ENCODE data around the gene PTDSS2.
A peak's percentile ranks its signal among the peaks of the same experiment; 100 is the strongest.

PTDSS2 gene

DNA sequence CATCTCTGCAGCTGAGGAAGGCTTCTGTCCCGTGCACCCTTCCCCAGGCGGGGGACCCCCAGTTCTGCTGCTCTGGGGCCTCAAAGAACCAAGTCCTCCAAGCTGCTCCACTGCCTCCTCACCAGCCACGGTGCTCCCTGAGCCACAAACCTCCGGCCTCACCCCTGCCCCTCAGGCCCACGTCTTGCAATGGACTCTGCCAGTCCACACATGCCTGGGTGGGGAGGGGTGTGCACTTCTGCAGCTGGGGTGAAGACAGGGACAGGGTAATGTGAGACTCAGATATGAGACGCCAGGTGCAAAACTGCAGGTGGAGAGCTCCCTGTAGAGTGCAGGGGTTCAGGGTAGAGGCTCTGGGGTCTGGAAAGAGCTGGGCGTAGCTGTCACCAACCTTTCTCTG is 3.2 kb upstream of the PTDSS2 start:
- no peak for TF ChIP-seq CTCF (IDR thresholded peaks at IDR 0.05; ENCODE audit: low read depth, low read length)
- no peak for DNase-seq (ENCODE audit: low read depth in 2 of 2)
- no peak overlapping the region for H3K4me3 ChIP-seq (replicated peaks in 1 of 2; ENCODE audit: low read depth in 2 of 2, low read length in 2 of 2)

DNA sequence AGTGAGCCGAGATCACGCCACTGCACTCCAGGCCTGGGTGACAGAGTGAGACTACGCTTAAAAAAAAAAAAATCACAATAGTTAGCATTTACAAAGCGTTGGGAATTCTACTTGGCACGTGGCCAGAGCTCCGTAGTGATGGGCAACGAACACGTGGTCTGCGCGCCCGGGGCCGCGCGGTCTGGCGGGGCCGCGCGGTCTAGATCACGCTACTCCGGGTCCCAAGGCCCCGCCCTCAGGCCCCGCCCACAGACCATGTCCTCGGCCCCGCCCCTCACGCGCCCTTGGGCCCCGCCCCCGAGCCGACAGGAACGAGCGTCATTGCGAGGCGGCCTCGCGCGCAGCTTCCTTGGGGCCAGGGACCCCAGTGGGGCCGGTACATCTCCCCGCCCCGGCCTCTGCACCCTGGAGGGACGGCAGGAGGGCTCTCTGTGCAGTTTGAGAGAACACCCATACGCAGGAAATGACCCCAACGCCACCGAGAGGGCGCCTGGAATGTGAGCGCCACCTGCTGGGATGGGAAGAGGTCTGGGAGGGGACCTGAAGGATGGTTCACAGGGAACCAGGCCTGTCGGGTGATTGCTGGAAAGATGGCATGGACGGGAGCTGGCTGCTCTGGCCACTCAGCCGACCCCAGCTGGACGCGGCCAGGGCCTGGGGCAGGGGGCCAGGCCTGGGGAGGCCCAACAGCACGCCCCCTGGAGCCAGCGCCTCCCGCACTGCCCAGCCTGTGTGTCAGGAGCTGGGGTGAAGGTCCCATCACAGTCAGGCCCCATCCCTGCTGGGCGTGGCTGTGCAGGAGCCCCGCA is 2.0 kb upstream of the PTDSS2 start:
- H3K4me3 ChIP-seq (replicated peaks in 1 of 2; ENCODE audit: low read depth in 2 of 2, low read length in 2 of 2) = peak overlapping the region; percentile 63 to 69
- DNase-seq (ENCODE audit: low read depth in 2 of 2) = peak; percentile 94 to 96
- peak; percentile 90 for TF ChIP-seq CTCF (IDR thresholded peaks at IDR 0.05; ENCODE audit: low read depth, low read length)

- TF ChIP-seq CTCF (IDR thresholded peaks at IDR 0.05; ENCODE audit: low read depth, low read length) = peak; percentile 7
- peak; percentile 61 to 63 for DNase-seq (ENCODE audit: low read depth in 2 of 2)
- H3K4me3 ChIP-seq (replicated peaks in 1 of 2; ENCODE audit: low read depth in 2 of 2, low read length in 2 of 2) = peak overlapping the region; percentile 81 to 84
These were observed 851 bp downstream of the PTDSS2 start for GRCh38 chr11:450809-451451.

DNA sequence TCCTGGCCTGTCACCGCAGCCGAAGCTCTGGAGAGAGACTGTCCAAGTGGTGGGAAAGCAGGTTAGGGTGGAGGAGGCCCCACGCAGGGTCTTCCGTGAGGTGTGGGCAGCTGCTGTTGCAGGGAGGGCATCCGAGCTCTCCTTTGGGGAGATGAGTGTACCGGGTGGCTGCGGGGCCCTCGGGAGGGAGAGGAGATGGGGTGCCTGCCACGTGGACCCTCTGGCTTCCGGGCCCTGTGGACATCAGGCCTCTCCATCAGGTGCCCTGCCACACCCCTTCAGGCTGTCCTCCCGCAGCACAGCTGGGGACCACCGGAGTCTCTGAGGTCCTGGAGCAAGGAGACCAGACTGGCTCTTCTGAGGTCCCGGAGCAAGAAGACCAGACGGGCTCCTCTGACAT is 1.7 kb downstream of the PTDSS2 start:
- no peak for TF ChIP-seq CTCF (IDR thresholded peaks at IDR 0.05; ENCODE audit: low read depth, low read length)
- no peak for DNase-seq (ENCODE audit: low read depth in 2 of 2)
- peak overlapping the region; percentile 81 to 84 for H3K4me3 ChIP-seq (replicated peaks in 1 of 2; ENCODE audit: low read depth in 2 of 2, low read length in 2 of 2)

- TF ChIP-seq CTCF (IDR thresholded peaks at IDR 0.05; ENCODE audit: low read depth, low read length) = no peak
- DNase-seq (ENCODE audit: low read depth in 2 of 2) = no peak
- no peak overlapping the region for H3K4me3 ChIP-seq (replicated peaks in 1 of 2; ENCODE audit: low read depth in 2 of 2, low read length in 2 of 2)
These were observed 2.2 kb downstream of the PTDSS2 start for GRCh38 chr11:452203-452744.

GRCh38 chr11:452916-453527 is 2.9 kb downstream of the PTDSS2 start:
- DNase-seq (ENCODE audit: low read depth in 2 of 2) = no peak
- TF ChIP-seq CTCF (IDR thresholded peaks at IDR 0.05; ENCODE audit: low read depth, low read length) = no peak
- H3K4me3 ChIP-seq (replicated peaks in 1 of 2; ENCODE audit: low read depth in 2 of 2, low read length in 2 of 2) = no peak overlapping the region

All from cardiac fibroblast (primary cell).